WTC11 (cell line): ENCODE results near the gene TPPP3. TPM values are rescaled to one million over a fixed set of nuclear protein-coding genes. Genes with fewer than 3 reads are reported as not detected.
A peak's percentile ranks its signal among the peaks of the same experiment; 100 is the strongest.

Experiments
- ATF1 ChIP-seq: sonication (generic); formaldehyde crosslinking; IDR thresholded peaks from 2 replicates; pipeline ENCODE4 v1.8.1; 2023; ENCODE audit warnings: mild to moderate bottlenecking, moderate library complexity, missing genetic modification reagents
- ELF4 ChIP-seq: sonication (generic); formaldehyde crosslinking; IDR thresholded peaks from 2 replicates; pipeline ENCODE4 v1.8.1; 2022; ENCODE audit warnings: low read depth, mild to moderate bottlenecking, moderate library complexity, missing genetic modification reagents
- ESRRA ChIP-seq: sonication (generic); formaldehyde crosslinking; IDR thresholded peaks from 2 replicates; pipeline ENCODE4 v1.8.1; 2022; ENCODE audit warnings: mild to moderate bottlenecking, missing genetic modification reagents, borderline replicate concordance
- FOXK1 ChIP-seq: sonication (generic); formaldehyde crosslinking; IDR thresholded peaks from 2 replicates; pipeline ENCODE4 v1.8.0; 2022; ENCODE audit warnings: mild to moderate bottlenecking, moderate library complexity, missing genetic modification reagents
- FOXP1 ChIP-seq: sonication (generic); formaldehyde crosslinking; IDR thresholded peaks from 2 replicates; pipeline ENCODE4 v1.8.0; 2022; ENCODE audit warnings: missing genetic modification reagents, mild to moderate bottlenecking, moderate library complexity, borderline replicate concordance
- GRHL2 ChIP-seq: fragments of 250-450 bp; sonication (Bioruptor Pico); IDR thresholded peaks from 2 replicates; pipeline ENCODE4 v1.8.0; 2022; ENCODE audit warnings: mild to moderate bottlenecking, moderate library complexity; ENCODE audit not compliant: insufficient replicate concordance, severe bottlenecking
- GTF2I ChIP-seq: fragments of 250-450 bp; sonication (Bioruptor Pico); conservative IDR thresholded peaks from 2 replicates; pipeline ENCODE4 v1.4.0; 2021; ENCODE audit warnings: mild to moderate bottlenecking
- JAZF1 ChIP-seq: fragments of 250-450 bp; sonication (Bioruptor Pico); IDR thresholded peaks from 2 replicates; pipeline ENCODE4 v1.9.0; 2021; ENCODE audit warnings: moderate library complexity, mild to moderate bottlenecking, inconsistent platforms
- JUN ChIP-seq: sonication (generic); formaldehyde crosslinking; IDR thresholded peaks from 2 replicates; pipeline ENCODE4 v1.8.0; 2023; ENCODE audit warnings: mild to moderate bottlenecking, missing genetic modification reagents
- MXD4 ChIP-seq: fragments of 250-450 bp; sonication (Bioruptor Pico); IDR thresholded peaks from 2 replicates; pipeline ENCODE4 v1.8.0; 2021; ENCODE audit warnings: mild to moderate bottlenecking, moderate library complexity, borderline replicate concordance
- MYBL2 ChIP-seq: sonication (generic); formaldehyde crosslinking; IDR thresholded peaks from 2 replicates; pipeline ENCODE4 v1.8.1; 2023; ENCODE audit warnings: mild to moderate bottlenecking, moderate library complexity, missing genetic modification reagents
- NFE2L1 ChIP-seq: sonication (generic); formaldehyde crosslinking; IDR thresholded peaks from 2 replicates; pipeline ENCODE4 v1.8.1; 2023; ENCODE audit warnings: missing genetic modification reagents
- NR3C1 ChIP-seq: sonication (generic); formaldehyde crosslinking; conservative IDR thresholded peaks from 2 replicates; pipeline ENCODE4 v1.8.1; 2023; ENCODE audit warnings: low read depth, mild to moderate bottlenecking, missing genetic modification reagents
- PRRX2 ChIP-seq: fragments of 250-450 bp; sonication (Bioruptor Pico); IDR thresholded peaks from 2 replicates; pipeline ENCODE4 v1.8.0; 2021; ENCODE audit warnings: mild to moderate bottlenecking
- RELA ChIP-seq: sonication (generic); formaldehyde crosslinking; IDR thresholded peaks from 2 replicates; pipeline ENCODE4 v1.8.1; 2022; ENCODE audit warnings: missing genetic modification reagents, mild to moderate bottlenecking, borderline replicate concordance
- SMAD4 ChIP-seq: sonication (generic); formaldehyde crosslinking; IDR thresholded peaks from 2 replicates; pipeline ENCODE4 v1.8.0; 2022; ENCODE audit warnings: mild to moderate bottlenecking, missing genetic modification reagents
- SOX15 ChIP-seq: fragments of 250-450 bp; sonication (Bioruptor Pico); IDR thresholded peaks from 2 replicates; pipeline ENCODE4 v1.9.0; 2021; ENCODE audit warnings: mild to moderate bottlenecking
- TCF7 ChIP-seq: sonication (generic); formaldehyde crosslinking; IDR thresholded peaks from 2 replicates; pipeline ENCODE4 v1.8.0; 2022; ENCODE audit warnings: mild to moderate bottlenecking, low read depth, missing genetic modification reagents, moderate library complexity
- ZNF138 ChIP-seq: sonication (generic); formaldehyde crosslinking; conservative IDR thresholded peaks from 2 replicates; pipeline ENCODE4 v1.8.1; 2022; ENCODE audit warnings: mild to moderate bottlenecking, moderate library complexity, missing genetic modification reagents
- ZNF263 ChIP-seq: sonication (generic); formaldehyde crosslinking; IDR thresholded peaks from 2 replicates; pipeline ENCODE4 v1.8.1; 2022; ENCODE audit warnings: low read depth, mild to moderate bottlenecking, moderate library complexity, missing genetic modification reagents
- ZNF317 ChIP-seq: sonication (generic); formaldehyde crosslinking; IDR thresholded peaks from 2 replicates; pipeline ENCODE4 v1.8.1; 2023; ENCODE audit warnings: low read depth, mild to moderate bottlenecking, moderate library complexity, missing genetic modification reagents, borderline replicate concordance
- ZNF416 ChIP-seq: fragments of 250-450 bp; sonication (Bioruptor Pico); IDR thresholded peaks from 2 replicates; pipeline ENCODE4 v1.9.0; 2021; ENCODE audit warnings: mild to moderate bottlenecking, inconsistent platforms
- ZNF423 ChIP-seq: fragments of 250-450 bp; sonication (Bioruptor Pico); IDR thresholded peaks from 2 replicates; pipeline ENCODE4 v2.1.2; 2022; ENCODE audit warnings: mild to moderate bottlenecking, moderate library complexity
- ZNF671 ChIP-seq: fragments of 250-450 bp; sonication (Bioruptor Pico); IDR thresholded peaks from 2 replicates; pipeline ENCODE4 v1.8.0; 2021; ENCODE audit warnings: mild to moderate bottlenecking
- total RNA-seq: library from RNA; stranded (reverse); gene quantifications from 3 replicates; pipeline ENCODE4 v1.2.3, GENCODE V29; 2021
- TF ChIP-seq, protein P1 (sequence below): fragments of 250-450 bp; sonication (Bioruptor Pico); IDR thresholded peaks from 2 replicates; pipeline ENCODE4 v1.8.0; 2021; ENCODE audit warnings: mild to moderate bottlenecking
- TF ChIP-seq, protein P2 (sequence below): sonication (generic); formaldehyde crosslinking; IDR thresholded peaks from 2 replicates; pipeline ENCODE4 v1.8.1; 2023; ENCODE audit warnings: mild to moderate bottlenecking, missing genetic modification reagents
- TF ChIP-seq, protein P3 (sequence below): fragments of 200-600 bp; IDR thresholded peaks from 2 replicates; pipeline ENCODE4 v1.8.0; 2022; ENCODE audit warnings: antibody characterized with exemption
- TF ChIP-seq, protein P4 (sequence below): sonication (generic); formaldehyde crosslinking; IDR thresholded peaks from 2 replicates; pipeline ENCODE4 v1.8.1; 2022; ENCODE audit warnings: mild to moderate bottlenecking, missing genetic modification reagents, moderate library complexity, borderline replicate concordance
- TF ChIP-seq, protein P5 (sequence below): sonication (generic); formaldehyde crosslinking; IDR thresholded peaks from 2 replicates; pipeline ENCODE4 v1.8.0; 2022; ENCODE audit warnings: mild to moderate bottlenecking, missing genetic modification reagents
- TF ChIP-seq, protein P6 (sequence below): sonication (generic); formaldehyde crosslinking; IDR thresholded peaks from 2 replicates; pipeline ENCODE4 v1.8.1; 2023; ENCODE audit warnings: mild to moderate bottlenecking, missing genetic modification reagents, moderate library complexity

TPPP3 gene
- total RNA-seq, 1 experiment from 2014 or later: 0.74 TPM

DNA sequence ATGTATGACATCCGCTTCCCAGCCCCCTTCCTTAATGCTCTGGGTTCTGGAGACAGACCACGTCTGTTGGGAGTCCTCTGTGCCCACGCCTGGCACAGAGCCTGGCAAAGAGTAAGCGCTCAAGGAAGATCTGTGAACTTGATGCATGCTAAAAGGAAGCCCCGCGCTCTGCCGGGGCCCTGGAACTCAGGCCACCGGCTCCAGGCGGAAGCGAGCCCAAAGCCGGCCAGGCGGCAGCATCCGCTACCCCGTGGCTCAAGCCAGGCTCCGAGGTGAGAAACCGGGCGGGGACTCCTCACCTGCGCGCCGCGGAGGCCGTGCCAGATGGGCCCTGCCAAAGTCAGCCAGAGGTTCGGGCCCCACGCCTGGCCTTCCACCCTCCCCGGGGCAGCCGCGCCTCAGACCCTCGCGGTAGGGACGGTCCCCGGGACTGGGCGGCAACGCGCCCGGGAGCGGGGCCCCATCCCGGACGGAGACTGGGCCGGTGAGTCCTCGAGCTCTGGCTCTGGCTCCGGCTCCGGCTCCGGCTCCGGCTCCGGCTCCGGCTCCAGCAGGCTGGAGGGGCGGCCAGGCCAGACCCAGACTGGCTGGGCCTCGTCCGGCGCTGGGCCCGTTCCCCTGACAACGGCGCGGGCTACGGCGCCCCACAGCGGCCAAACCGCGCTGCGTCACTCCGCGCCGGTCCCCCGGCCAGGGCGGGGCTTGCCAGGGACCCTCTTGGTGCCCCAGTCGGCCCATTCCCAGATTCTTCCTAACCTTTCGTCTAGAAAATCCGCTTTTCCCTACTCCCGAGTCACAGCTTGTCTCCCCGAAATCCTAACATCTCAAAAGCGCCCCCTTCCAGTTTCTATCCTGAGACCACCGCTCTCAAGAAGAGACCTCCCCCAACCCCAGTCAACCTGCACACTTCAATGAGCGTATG, 22.8 kb upstream of the TPPP3 start, which contains the start of gene ZDHHC1 (continued):
- TF ChIP-seq, protein P1, sequence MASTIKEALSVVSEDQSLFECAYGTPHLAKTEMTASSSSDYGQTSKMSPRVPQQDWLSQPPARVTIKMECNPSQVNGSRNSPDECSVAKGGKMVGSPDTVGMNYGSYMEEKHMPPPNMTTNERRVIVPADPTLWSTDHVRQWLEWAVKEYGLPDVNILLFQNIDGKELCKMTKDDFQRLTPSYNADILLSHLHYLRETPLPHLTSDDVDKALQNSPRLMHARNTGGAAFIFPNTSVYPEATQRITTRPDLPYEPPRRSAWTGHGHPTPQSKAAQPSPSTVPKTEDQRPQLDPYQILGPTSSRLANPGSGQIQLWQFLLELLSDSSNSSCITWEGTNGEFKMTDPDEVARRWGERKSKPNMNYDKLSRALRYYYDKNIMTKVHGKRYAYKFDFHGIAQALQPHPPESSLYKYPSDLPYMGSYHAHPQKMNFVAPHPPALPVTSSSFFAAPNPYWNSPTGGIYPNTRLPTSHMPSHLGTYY (CRISPR knock-in tag): no peak
- 0 out of 2 replicates have a peak, but pooled peaks have one; percentile 65 for TF ChIP-seq ESRRA (CRISPR knock-in tag)
- no peak for TF ChIP-seq ELF4 (CRISPR knock-in tag)
- TF ChIP-seq ZNF671 (CRISPR knock-in tag): no peak
- no peak for TF ChIP-seq GRHL2
- 0 out of 2 replicates have a peak, but pooled peaks have one; percentile 19 for TF ChIP-seq FOXK1
- no peak for TF ChIP-seq NR3C1 (CRISPR knock-in tag)
- no peak for TF ChIP-seq SOX15 (CRISPR knock-in tag)
- TF ChIP-seq MXD4 (CRISPR knock-in tag): no peak
- no peak for TF ChIP-seq ZNF263 (CRISPR knock-in tag)
- TF ChIP-seq, protein P2, sequence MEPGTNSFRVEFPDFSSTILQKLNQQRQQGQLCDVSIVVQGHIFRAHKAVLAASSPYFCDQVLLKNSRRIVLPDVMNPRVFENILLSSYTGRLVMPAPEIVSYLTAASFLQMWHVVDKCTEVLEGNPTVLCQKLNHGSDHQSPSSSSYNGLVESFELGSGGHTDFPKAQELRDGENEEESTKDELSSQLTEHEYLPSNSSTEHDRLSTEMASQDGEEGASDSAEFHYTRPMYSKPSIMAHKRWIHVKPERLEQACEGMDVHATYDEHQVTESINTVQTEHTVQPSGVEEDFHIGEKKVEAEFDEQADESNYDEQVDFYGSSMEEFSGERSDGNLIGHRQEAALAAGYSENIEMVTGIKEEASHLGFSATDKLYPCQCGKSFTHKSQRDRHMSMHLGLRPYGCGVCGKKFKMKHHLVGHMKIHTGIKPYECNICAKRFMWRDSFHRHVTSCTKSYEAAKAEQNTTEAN (CRISPR knock-in tag): no peak
- TF ChIP-seq, protein P3, sequence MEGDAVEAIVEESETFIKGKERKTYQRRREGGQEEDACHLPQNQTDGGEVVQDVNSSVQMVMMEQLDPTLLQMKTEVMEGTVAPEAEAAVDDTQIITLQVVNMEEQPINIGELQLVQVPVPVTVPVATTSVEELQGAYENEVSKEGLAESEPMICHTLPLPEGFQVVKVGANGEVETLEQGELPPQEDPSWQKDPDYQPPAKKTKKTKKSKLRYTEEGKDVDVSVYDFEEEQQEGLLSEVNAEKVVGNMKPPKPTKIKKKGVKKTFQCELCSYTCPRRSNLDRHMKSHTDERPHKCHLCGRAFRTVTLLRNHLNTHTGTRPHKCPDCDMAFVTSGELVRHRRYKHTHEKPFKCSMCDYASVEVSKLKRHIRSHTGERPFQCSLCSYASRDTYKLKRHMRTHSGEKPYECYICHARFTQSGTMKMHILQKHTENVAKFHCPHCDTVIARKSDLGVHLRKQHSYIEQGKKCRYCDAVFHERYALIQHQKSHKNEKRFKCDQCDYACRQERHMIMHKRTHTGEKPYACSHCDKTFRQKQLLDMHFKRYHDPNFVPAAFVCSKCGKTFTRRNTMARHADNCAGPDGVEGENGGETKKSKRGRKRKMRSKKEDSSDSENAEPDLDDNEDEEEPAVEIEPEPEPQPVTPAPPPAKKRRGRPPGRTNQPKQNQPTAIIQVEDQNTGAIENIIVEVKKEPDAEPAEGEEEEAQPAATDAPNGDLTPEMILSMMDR: no peak
- 0 out of 2 replicates have a peak, but pooled peaks have one; percentile 36 for TF ChIP-seq MYBL2 (CRISPR knock-in tag)
- TF ChIP-seq, protein P4, sequence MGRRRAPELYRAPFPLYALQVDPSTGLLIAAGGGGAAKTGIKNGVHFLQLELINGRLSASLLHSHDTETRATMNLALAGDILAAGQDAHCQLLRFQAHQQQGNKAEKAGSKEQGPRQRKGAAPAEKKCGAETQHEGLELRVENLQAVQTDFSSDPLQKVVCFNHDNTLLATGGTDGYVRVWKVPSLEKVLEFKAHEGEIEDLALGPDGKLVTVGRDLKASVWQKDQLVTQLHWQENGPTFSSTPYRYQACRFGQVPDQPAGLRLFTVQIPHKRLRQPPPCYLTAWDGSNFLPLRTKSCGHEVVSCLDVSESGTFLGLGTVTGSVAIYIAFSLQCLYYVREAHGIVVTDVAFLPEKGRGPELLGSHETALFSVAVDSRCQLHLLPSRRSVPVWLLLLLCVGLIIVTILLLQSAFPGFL (CRISPR knock-in tag): no peak
- TF ChIP-seq ZNF416 (CRISPR knock-in tag): no peak
- no peak for TF ChIP-seq ZNF138 (CRISPR knock-in tag)
- TF ChIP-seq FOXP1 (CRISPR knock-in tag): peak; percentile 82
- no peak for TF ChIP-seq JAZF1 (CRISPR knock-in tag)
- TF ChIP-seq SMAD4 (CRISPR knock-in tag): no peak
- TF ChIP-seq GTF2I (CRISPR knock-in tag): no peak
- no peak for TF ChIP-seq NFE2L1 (CRISPR knock-in tag)
- TF ChIP-seq ATF1: no peak
- TF ChIP-seq JUN (CRISPR knock-in tag): no peak
- TF ChIP-seq TCF7 (CRISPR knock-in tag): no peak
- TF ChIP-seq RELA: no peak
- no peak for TF ChIP-seq PRRX2
- no peak for TF ChIP-seq ZNF423 (CRISPR knock-in tag)
- no peak for TF ChIP-seq ZNF317
- TF ChIP-seq, protein P5, sequence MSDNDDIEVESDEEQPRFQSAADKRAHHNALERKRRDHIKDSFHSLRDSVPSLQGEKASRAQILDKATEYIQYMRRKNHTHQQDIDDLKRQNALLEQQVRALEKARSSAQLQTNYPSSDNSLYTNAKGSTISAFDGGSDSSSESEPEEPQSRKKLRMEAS (CRISPR knock-in tag): no peak; the same call in none of the 2 replicates
- TF ChIP-seq, protein P6, sequence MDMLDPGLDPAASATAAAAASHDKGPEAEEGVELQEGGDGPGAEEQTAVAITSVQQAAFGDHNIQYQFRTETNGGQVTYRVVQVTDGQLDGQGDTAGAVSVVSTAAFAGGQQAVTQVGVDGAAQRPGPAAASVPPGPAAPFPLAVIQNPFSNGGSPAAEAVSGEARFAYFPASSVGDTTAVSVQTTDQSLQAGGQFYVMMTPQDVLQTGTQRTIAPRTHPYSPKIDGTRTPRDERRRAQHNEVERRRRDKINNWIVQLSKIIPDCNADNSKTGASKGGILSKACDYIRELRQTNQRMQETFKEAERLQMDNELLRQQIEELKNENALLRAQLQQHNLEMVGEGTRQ (CRISPR knock-in tag): no peak
